ENCODE results near the gene ZNF215.

- TF ChIP-seq CTCF (conservative IDR thresholded peaks at IDR 0.05 in 1 of 2, IDR thresholded peaks at IDR 0.05 in 1 of 2; ENCODE audit: extremely low read depth in 1 of 2, insufficient read depth in 1 of 2, low read depth in 1 of 2, low read length in 2 of 2), result no peak
- TF ChIP-seq EZH2 (IDR thresholded peaks at IDR 0.05; ENCODE audit: borderline replicate concordance, low read length), result no peak
Measured at GRCh38 chr11:6968816-6969215, 42.6 kb downstream of the ZNF215 start.

All from mammary epithelial cell (primary cell).